Astrocyte of the cerebellum (primary cell): Measurements from ENCODE around the gene DNAJC22.

Experiments
- DNase-seq: peaks from one replicate; pipeline ENCODE4 v3.0.0-alpha.2; 2011; ENCODE audit warnings: low read depth
- H3K4me3 ChIP-seq: 2 replicates; pipeline ENCODE4 v1.5.1; 2011; ENCODE audit warnings: mild to moderate bottlenecking, low read depth, low read length, moderate library complexity
- CTCF ChIP-seq: IDR thresholded peaks from 2 replicates; pipeline ENCODE4 v1.5.1; 2012; ENCODE audit warnings: low read length, low read depth, moderate library complexity, mild to moderate bottlenecking; ENCODE audit errors: missing control alignments
- in situ Hi-C: cut with HindIII; loops from 2 replicates; pipeline ENCODE4 v1.10.0; 2017; ENCODE audit warnings: low sequenced_read_pairs

DNAJC22 gene

GRCh38 chr12:49325606-49326005, 21.1 kb upstream of the DNAJC22 start:
- TF ChIP-seq CTCF: no peak
- in situ Hi-C loops: loop anchor here (5.0 kb wide), 1 partner anchor 58 kb away; the partner anchor contains the start of gene TUBA1C
- no peak overlapping the region for H3K4me3 ChIP-seq
- no peak for DNase-seq

GRCh38 chr12:49327368-49327767, 19.3 kb upstream of the DNAJC22 start:
- TF ChIP-seq CTCF: no peak
- no peak overlapping the region for H3K4me3 ChIP-seq
- DNase-seq: no peak
- in situ Hi-C loops: loop anchor here (5.0 kb wide), 1 partner anchor 60 kb away; the partner anchor contains the start of gene TUBA1C

GRCh38 chr12:49327887-49328286, 18.8 kb upstream of the DNAJC22 start:
- H3K4me3 ChIP-seq: no peak overlapping the region
- in situ Hi-C loops: loop anchor here (5.0 kb wide), 1 partner anchor 61 kb away; the partner anchor contains the start of gene TUBA1C
- no peak for TF ChIP-seq CTCF
- no peak for DNase-seq

DNA sequence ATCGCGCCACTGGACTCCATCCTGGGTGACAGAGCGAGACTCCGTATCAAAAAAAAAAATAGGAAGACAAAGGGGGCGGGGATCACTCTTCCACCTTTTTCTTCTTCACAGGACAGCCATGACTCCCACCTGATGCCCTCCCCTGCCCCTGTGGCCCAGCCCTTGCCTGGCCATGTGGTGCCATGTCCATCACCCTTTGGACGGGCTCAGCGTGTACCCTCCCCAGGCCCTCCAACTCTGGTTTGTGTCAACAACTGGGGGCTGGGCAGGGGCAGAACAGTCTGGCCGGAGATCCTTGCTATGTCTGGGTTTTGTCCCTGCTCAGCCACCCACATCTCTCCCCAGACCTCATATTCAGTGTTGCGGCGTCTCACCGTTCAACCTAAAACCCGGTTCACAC, 17.9 kb upstream of the DNAJC22 start:
- in situ Hi-C loops: loop anchor here (5.0 kb wide), 1 partner anchor 62 kb away; the partner anchor contains the start of gene TUBA1C
- no peak overlapping the region for H3K4me3 ChIP-seq
- no peak for DNase-seq
- no peak for TF ChIP-seq CTCF

DNA sequence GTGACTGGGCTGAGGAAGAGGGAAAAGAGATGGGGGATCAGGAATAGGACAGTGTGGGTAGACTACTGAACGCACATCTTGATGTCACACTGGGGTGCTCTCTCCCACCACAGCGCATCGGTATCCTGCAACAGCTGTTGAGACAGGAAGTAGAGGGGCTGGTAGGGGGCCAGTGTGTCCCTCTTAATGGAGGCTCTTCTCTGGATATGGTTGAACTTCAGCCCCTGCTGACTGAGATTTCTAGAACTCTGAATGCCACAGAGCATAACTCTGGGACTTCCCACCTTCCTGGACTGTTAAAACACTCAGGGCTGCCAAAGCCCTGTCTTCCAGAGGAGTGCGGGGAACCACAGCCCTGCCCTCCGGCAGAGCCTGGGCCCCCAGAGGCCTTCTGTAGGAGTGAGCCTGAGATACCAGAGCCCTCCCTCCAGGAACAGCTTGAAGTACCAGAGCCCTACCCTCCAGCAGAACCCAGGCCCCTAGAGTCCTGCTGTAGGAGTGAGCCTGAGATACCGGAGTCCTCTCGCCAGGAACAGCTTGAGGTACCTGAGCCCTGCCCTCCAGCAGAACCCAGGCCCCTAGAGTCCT, 16.6 kb upstream of the DNAJC22 start:
- H3K4me3 ChIP-seq: no peak overlapping the region
- TF ChIP-seq CTCF: no peak
- no peak for DNase-seq
- in situ Hi-C loops: no loop called here

DNA sequence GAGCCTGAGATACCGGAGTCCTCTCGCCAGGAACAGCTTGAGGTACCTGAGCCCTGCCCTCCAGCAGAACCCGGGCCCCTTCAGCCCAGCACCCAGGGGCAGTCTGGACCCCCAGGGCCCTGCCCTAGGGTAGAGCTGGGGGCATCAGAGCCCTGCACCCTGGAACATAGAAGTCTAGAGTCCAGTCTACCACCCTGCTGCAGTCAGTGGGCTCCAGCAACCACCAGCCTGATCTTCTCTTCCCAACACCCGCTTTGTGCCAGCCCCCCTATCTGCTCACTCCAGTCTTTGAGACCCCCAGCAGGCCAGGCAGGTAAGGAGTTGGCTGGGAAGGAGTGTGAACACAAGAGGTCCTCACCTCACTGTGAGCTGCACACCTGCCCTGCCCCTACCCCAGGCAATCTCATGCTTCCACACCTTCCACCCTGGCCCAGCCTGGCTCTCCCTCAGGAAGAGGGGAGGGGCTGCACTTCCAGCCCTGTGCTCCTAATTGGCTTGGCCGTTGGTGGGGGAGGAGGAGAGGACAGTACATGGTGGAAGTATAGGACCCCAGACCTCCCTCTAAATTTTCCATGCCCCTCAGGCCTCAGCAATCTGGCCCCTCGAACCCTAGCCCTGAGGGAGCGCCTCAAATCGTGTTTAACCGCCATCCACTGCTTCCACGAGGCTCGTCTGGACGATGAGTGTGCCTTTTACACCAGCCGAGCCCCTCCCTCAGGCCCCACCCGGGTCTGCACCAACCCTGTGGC, 15.9 kb upstream of the DNAJC22 start:
- no peak overlapping the region for H3K4me3 ChIP-seq
- no peak for TF ChIP-seq CTCF
- no peak for DNase-seq
- in situ Hi-C loops: no loop called here
